Upper lobe of left lung (tissue), 6 donors: ENCODE measurements around the gene USP53. TPM values are rescaled to one million over a fixed set of nuclear protein-coding genes. Genes with fewer than 3 reads are reported as not detected.

Experiments used
- ATAC-seq, 2 donors: fragments of 200-7000 bp; cut with Tn5 transposase; one replicate each; pipeline ENCODE4 v1.9.1; 2022; ENCODE audit warnings: mild to moderate bottlenecking in 2 of 2, moderate library complexity in 2 of 2; ENCODE audit not compliant: low FRiP score in 2 of 2
- DNase-seq, 2 donors: peaks; one replicate each; pipeline ENCODE4 v3.0.0-alpha.2; 2019 to 2020
- H3K27ac ChIP-seq, 4 donors: fragments of 200-600 bp; sonication (generic); one replicate each; pipeline ENCODE4 v1.5.1; 2016 to 2019
- H3K27me3 ChIP-seq, 4 donors: fragments of 200-600 bp; sonication (generic); one replicate each; pipeline ENCODE4 v1.5.1; 2017 to 2019
- H3K36me3 ChIP-seq, 4 donors: fragments of 200-600 bp; sonication (generic); one replicate each; pipeline ENCODE4 v1.5.1; 2016 to 2019
- H3K4me1 ChIP-seq, 4 donors: fragments of 200-600 bp; sonication (generic); one replicate each; pipeline ENCODE4 v1.5.1; 2018 to 2019
- H3K4me3 ChIP-seq, 4 donors: fragments of 200-600 bp; sonication (generic); one replicate each; pipeline ENCODE4 v1.5.1; 2017 to 2019; ENCODE audit warnings: mild to moderate bottlenecking in 2 of 4, moderate library complexity in 1 of 4
- H3K9me3 ChIP-seq, 4 donors: fragments of 200-600 bp; sonication (generic); one replicate each; pipeline ENCODE4 v1.5.1; 2018 to 2019
- EP300 ChIP-seq, 4 donors: sonication (generic); formaldehyde crosslinking; IDR thresholded peaks; one replicate each; pipeline ENCODE4 v1.5.1; 2017; ENCODE audit warnings: antibody characterized with exemption in 4 of 4, control low read depth in 2 of 4
- POLR2A ChIP-seq, 4 donors: fragments of 450-650 bp; IDR thresholded peaks; one replicate each; pipeline ENCODE4 v1.5.1; 2016 to 2017; ENCODE audit warnings: antibody characterized with exemption in 4 of 4, mild to moderate bottlenecking in 2 of 4
- POLR2AphosphoS5 ChIP-seq, 2 donors: sonication (generic); formaldehyde crosslinking; IDR thresholded peaks; one replicate each; pipeline ENCODE4 v1.5.1; 2017; ENCODE audit warnings: antibody characterized with exemption in 2 of 2
- WGBS, 2 donors: methylation state at CpG; one replicate each; pipeline ENCODE4 v1.1.5; 2017 to 2018; 5-methylcytosine and 5-hydroxymethylcytosine counted together
- total RNA-seq, 6 donors: library from RNA; depleted of rRNA in 4 of 6; stranded (reverse); fragments of >200 nt in 4 of 6; gene quantifications; one replicate each; pipeline versions ENCODE4 v1.1.0 to v1.2.1, GENCODE V29; 2016 to 2021
- TF ChIP-seq, protein P1 (sequence below), 6 experiments: fragments of 450-650 bp in 4 of 6; fragments of 200-600 bp in 2 of 6; sonication (generic) in 2 of 6; IDR thresholded peaks; one replicate each; pipeline ENCODE4 v1.5.1; 2016 to 2019; ENCODE audit warnings: antibody characterized with exemption in 6 of 6
- donor health status: DM: no; HTN: no; CAD: no; lungs with moderate emphysema.
- donor health status: DM: no; HTN: yes; CAD: no; lungs with severe emphysema.

USP53 gene
- total RNA-seq, 6 donors from 2014 or later = 44.4 to 130 (median 56.0) TPM

DNA sequence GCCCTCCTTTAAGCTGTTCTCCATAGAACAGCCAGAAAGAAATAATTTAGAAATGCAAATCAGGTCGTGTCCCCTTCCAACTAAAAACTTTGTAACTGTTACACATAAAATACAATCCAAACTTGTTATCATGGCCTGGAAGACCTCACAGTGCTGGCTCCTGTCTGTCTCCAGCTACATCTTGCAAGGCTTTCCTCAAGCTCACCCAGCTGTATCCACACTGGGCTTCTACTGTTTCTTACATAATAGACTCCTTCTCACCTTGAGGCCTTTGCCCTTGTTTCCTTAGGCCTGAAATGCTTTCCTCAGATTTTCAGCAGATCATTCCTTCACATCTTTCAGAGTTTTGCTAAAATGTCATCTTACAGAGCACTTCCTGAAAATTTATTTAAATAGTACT is 33.5 kb upstream of the USP53 start:
- H3K4me1 ChIP-seq = no peaks in the 10 kb centered on the region
- no peak for ATAC-seq
- 76 to 78% methylated on average over 1 of the region's 1 CpG for WGBS, 2 donors
- H3K36me3 ChIP-seq = no peaks in the 10 kb centered on the region
- TF ChIP-seq EP300 (IDR thresholded peaks at IDR 0.05) (no peak), POLR2AphosphoS5 (IDR thresholded peaks at IDR 0.05) (no peak), POLR2A (IDR thresholded peaks at IDR 0.05) (no peak)
- TF ChIP-seq, protein P1, sequence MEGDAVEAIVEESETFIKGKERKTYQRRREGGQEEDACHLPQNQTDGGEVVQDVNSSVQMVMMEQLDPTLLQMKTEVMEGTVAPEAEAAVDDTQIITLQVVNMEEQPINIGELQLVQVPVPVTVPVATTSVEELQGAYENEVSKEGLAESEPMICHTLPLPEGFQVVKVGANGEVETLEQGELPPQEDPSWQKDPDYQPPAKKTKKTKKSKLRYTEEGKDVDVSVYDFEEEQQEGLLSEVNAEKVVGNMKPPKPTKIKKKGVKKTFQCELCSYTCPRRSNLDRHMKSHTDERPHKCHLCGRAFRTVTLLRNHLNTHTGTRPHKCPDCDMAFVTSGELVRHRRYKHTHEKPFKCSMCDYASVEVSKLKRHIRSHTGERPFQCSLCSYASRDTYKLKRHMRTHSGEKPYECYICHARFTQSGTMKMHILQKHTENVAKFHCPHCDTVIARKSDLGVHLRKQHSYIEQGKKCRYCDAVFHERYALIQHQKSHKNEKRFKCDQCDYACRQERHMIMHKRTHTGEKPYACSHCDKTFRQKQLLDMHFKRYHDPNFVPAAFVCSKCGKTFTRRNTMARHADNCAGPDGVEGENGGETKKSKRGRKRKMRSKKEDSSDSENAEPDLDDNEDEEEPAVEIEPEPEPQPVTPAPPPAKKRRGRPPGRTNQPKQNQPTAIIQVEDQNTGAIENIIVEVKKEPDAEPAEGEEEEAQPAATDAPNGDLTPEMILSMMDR (IDR thresholded peaks at IDR 0.05) = no peak
- H3K4me3 ChIP-seq = no peak overlapping the region
- no peak for DNase-seq
- H3K27ac ChIP-seq = no peak overlapping the region
- H3K27me3 ChIP-seq = no peaks in the 10 kb centered on the region
- no peaks in the 10 kb centered on the region for H3K9me3 ChIP-seq

GRCh38 chr4:119184128-119184527 is 28.4 kb upstream of the USP53 start:
- H3K9me3 ChIP-seq = no peaks in the 10 kb centered on the region
- no peaks in the 10 kb centered on the region for H3K4me1 ChIP-seq
- 89 to 96% methylated on average over 2 of the region's 2 CpGs for WGBS, 2 donors
- TF ChIP-seq POLR2AphosphoS5 (IDR thresholded peaks at IDR 0.05) (no peak), POLR2A (IDR thresholded peaks at IDR 0.05) (no peak), EP300 (IDR thresholded peaks at IDR 0.05) (no peak)
- TF ChIP-seq, protein P1 (IDR thresholded peaks at IDR 0.05) = no peak
- no peak for ATAC-seq
- H3K4me3 ChIP-seq = no peak overlapping the region
- no peak for DNase-seq
- no peak overlapping the region for H3K27ac ChIP-seq
- no peaks in the 10 kb centered on the region for H3K27me3 ChIP-seq
- no peaks in the 10 kb centered on the region for H3K36me3 ChIP-seq

DNA sequence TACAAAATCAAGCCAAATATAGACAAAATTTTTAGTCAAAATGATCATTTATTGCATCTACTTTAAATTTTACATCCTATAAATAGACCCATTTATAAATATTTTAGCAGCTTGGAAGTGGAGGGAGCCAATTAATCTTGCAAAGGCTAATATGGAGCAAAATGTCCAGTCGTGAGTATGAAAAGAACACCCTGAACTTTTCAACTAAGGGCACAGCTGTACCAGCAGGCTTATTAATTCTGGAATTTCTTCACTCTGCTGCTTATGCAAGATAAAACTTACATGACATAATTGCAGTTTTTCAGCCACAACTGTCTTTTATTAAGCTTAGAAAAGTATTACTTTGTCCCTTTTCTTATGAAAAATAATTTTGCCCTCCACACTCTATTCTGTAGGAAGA is 22.9 kb upstream of the USP53 start:
- Histone ChIP-seq H3K4me1 (no peaks in the 10 kb centered on the region), H3K27ac (no peak overlapping the region), H3K4me3 (no peak overlapping the region), H3K9me3 (no peaks in the 10 kb centered on the region), H3K36me3 (no peaks in the 10 kb centered on the region), H3K27me3 (no peaks in the 10 kb centered on the region)
- ATAC-seq = peak in 1 of 2 donors; percentile 90
- no peak for DNase-seq
- no peak for TF ChIP-seq EP300 (IDR thresholded peaks at IDR 0.05)
- TF ChIP-seq POLR2AphosphoS5 (IDR thresholded peaks at IDR 0.05) = peak in 1 of 2 donors; percentile 41
- 48% methylated on average over 1 of the region's 1 CpG for WGBS, 2 donors

DNA sequence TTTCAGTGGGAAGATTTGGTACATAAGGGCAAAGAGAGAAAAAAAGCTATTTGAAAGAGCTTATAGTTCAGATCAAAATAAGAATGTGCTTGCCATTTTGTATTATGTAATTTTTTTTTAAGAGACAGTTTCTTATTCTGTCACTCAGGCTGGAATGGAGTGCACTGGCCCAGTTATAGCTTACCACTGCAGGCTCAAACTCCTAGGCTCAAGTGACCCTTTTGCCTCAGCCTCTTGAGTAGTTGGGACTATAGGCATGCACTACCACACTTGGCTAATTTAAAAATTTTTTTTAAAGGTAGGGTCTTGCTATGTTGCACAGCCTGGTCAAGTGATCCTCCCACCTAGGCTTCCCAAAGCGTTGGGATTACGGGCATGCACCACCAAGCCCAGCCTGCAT is 22.2 kb upstream of the USP53 start:
- no peak overlapping the region for H3K4me3 ChIP-seq
- DNase-seq = no peak
- no peak for TF ChIP-seq EP300 (IDR thresholded peaks at IDR 0.05)
- H3K27me3 ChIP-seq = no peaks in the 10 kb centered on the region
- H3K36me3 ChIP-seq = no peaks in the 10 kb centered on the region
- no peak for ATAC-seq
- 92 to 93% methylated on average over 2 of the region's 2 CpGs for WGBS, 2 donors
- no peaks in the 10 kb centered on the region for H3K9me3 ChIP-seq
- no peaks in the 10 kb centered on the region for H3K4me1 ChIP-seq
- no peak overlapping the region for H3K27ac ChIP-seq

GRCh38 chr4:119191505-119191904 is 21.0 kb upstream of the USP53 start:
- no peaks in the 10 kb centered on the region for H3K27me3 ChIP-seq
- no peaks in the 10 kb centered on the region for H3K4me1 ChIP-seq
- no peak overlapping the region for H3K4me3 ChIP-seq
- H3K27ac ChIP-seq = no peak overlapping the region
- H3K9me3 ChIP-seq = no peaks in the 10 kb centered on the region
- H3K36me3 ChIP-seq = no peaks in the 10 kb centered on the region
- 88 to 90% methylated on average over 3 of the region's 3 CpGs for WGBS, 2 donors
- no peak for ATAC-seq
- DNase-seq = no peak
- TF ChIP-seq, protein P1 (IDR thresholded peaks at IDR 0.05) = no peak
- no peak for TF ChIP-seq POLR2A (IDR thresholded peaks at IDR 0.05)
- TF ChIP-seq POLR2AphosphoS5 (IDR thresholded peaks at IDR 0.05) = no peak
- TF ChIP-seq EP300 (IDR thresholded peaks at IDR 0.05) = no peak

DNA sequence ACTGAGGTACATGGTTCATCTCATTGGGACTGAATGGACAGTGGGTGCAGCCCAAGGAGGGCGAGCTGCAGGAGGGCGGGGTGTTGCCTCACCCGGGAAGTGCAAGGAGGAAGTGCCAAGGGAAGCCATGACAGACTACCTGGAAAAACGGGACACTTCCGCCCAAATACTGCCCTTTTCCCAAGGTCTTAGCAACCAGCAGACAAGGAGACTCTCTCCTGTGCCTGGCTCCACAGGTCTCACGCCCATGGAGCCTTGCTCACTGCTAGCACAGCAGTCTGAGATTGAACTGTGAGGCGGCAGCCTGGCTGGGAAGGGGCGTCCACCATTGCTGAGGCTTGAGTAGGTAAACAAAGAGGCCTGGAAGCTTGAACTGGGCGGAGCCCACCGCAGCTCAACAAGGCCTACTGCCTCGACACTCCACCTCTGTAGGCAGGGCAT is 14.7 kb upstream of the USP53 start:
- H3K27ac ChIP-seq = no peak overlapping the region
- 87 to 93% methylated on average over 11 of the region's 11 CpGs for WGBS, 2 donors
- no peak for ATAC-seq
- no peak overlapping the region for H3K4me3 ChIP-seq
- no peaks in the 10 kb centered on the region for H3K4me1 ChIP-seq
- TF ChIP-seq POLR2AphosphoS5 (IDR thresholded peaks at IDR 0.05) = no peak
- TF ChIP-seq, protein P1 (IDR thresholded peaks at IDR 0.05) = no peak
- no peak for TF ChIP-seq EP300 (IDR thresholded peaks at IDR 0.05)
- TF ChIP-seq POLR2A (IDR thresholded peaks at IDR 0.05) = no peak
- peak in 1 of 2 donors; percentile 26 for DNase-seq
- H3K27me3 ChIP-seq = no peaks in the 10 kb centered on the region
- no peaks in the 10 kb centered on the region for H3K9me3 ChIP-seq
- H3K36me3 ChIP-seq = no peaks in the 10 kb centered on the region
